GM23338 (cell line): ENCODE results near the gene SPAG16.

ENCODE experiments used
- CREB1 ChIP-seq: fragments of 250-450 bp; sonication (Bioruptor Pico); IDR thresholded peaks from 2 replicates; pipeline ENCODE4 v1.5.0; 2020; ENCODE audit warnings: low read depth, mild to moderate bottlenecking, moderate library complexity
- CTCF ChIP-seq, 2 experiments: fragments of 200-600 bp in 1 of 2; sonication (generic) in 1 of 2; conservative IDR thresholded peaks; 2 replicates each; pipeline versions ENCODE4 v1.5.1 to v1.6.1; 2016 to 2017; ENCODE audit warnings: antibody characterized with exemption in 2 of 2, low read depth in 2 of 2, mild to moderate bottlenecking in 2 of 2, moderate library complexity in 1 of 2
- EZH2 ChIP-seq: fragments of 200-600 bp; sonication (generic); IDR thresholded peaks from one replicate; pipeline ENCODE4 v1.8.0; 2017; ENCODE audit warnings: antibody characterized with exemption, mild to moderate bottlenecking, low read depth; ENCODE audit not compliant: unreplicated experiment
- JUNB ChIP-seq: IDR thresholded peaks from one replicate; pipeline ENCODE4 v1.6.1; 2016; ENCODE audit warnings: antibody characterized with exemption; ENCODE audit not compliant: unreplicated experiment
- POLR2AphosphoS5 ChIP-seq: IDR thresholded peaks from 2 replicates; pipeline ENCODE4 v1.6.1; 2016; ENCODE audit warnings: antibody characterized with exemption, low read depth
- REST ChIP-seq: IDR thresholded peaks from one replicate; pipeline ENCODE4 v1.6.1; 2018; ENCODE audit warnings: antibody characterized with exemption; ENCODE audit not compliant: unreplicated experiment
- STAT1 ChIP-seq: IDR thresholded peaks from one replicate; pipeline ENCODE4 v1.6.1; 2016; ENCODE audit warnings: antibody characterized with exemption; ENCODE audit not compliant: unreplicated experiment

- TF ChIP-seq POLR2AphosphoS5 (no peak), CTCF (conservative IDR thresholded peaks at IDR 0.05; ENCODE audit: low read depth in 2 of 2) (no peak), REST (no peak), EZH2 (no peak), JUNB (no peak), STAT1 (no peak), CREB1 (CRISPR knock-in tag) (no peak)
Measured at GRCh38 chr2:214328941-214329340, 1044.7 kb downstream of the SPAG16 start.
